Endothelial cell (in vitro differentiated cells): Measurements from ENCODE around the gene DHRSX. TPM values are rescaled to one million over a fixed set of nuclear protein-coding genes. Genes with fewer than 3 reads are reported as not detected.

Experiments used
- DNase-seq: peaks from one replicate; pipeline ENCODE4 v3.0.0; 2021; ENCODE audit warnings: low spot score
- H3K27ac Mint-ChIP-seq: one replicate; pipeline ENCODE4 v1.8.0; 2021; ENCODE audit warnings: mixed read lengths, inconsistent platforms; ENCODE audit not compliant: unreplicated experiment
- H3K27me3 Mint-ChIP-seq: one replicate; pipeline ENCODE4 v1.8.0; 2021; ENCODE audit warnings: mild to moderate bottlenecking, moderate library complexity, mixed read lengths, inconsistent platforms; ENCODE audit not compliant: unreplicated experiment
- H3K36me3 Mint-ChIP-seq: one replicate; pipeline ENCODE4 v1.8.0; 2021; ENCODE audit warnings: mild to moderate bottlenecking, low read depth, mixed read lengths, inconsistent platforms; ENCODE audit not compliant: unreplicated experiment
- H3K4me1 Mint-ChIP-seq: one replicate; pipeline ENCODE4 v1.8.0; 2021; ENCODE audit warnings: mild to moderate bottlenecking, mixed read lengths, inconsistent platforms; ENCODE audit not compliant: unreplicated experiment
- H3K4me3 Mint-ChIP-seq: one replicate; pipeline ENCODE4 v1.8.0; 2021; ENCODE audit warnings: mild to moderate bottlenecking, mixed read lengths, inconsistent platforms; ENCODE audit not compliant: unreplicated experiment
- H3K9me3 Mint-ChIP-seq: one replicate; pipeline ENCODE4 v1.8.0; 2021; ENCODE audit warnings: mixed read lengths, inconsistent platforms; ENCODE audit not compliant: unreplicated experiment
- total RNA-seq: library from RNA; stranded (reverse); fragmentation: NEBNext Ultra II Directional; extraction: Animal tissue kit (Norgen Biotek cat#: 25700); gene quantifications from one replicate; pipeline ENCODE4 v1.2.1, GENCODE V29; 2021; ENCODE audit not compliant: unreplicated experiment
- TF ChIP-seq, protein P1 (sequence below): fragments of 200-600 bp; sonication (generic); IDR thresholded peaks from one replicate; pipeline ENCODE4 v1.5.0; 2021; ENCODE audit warnings: antibody characterized with exemption; ENCODE audit not compliant: unreplicated experiment

DHRSX gene
- total RNA-seq, 1 donor from 2014 or later = 22.2 TPM

DNA sequence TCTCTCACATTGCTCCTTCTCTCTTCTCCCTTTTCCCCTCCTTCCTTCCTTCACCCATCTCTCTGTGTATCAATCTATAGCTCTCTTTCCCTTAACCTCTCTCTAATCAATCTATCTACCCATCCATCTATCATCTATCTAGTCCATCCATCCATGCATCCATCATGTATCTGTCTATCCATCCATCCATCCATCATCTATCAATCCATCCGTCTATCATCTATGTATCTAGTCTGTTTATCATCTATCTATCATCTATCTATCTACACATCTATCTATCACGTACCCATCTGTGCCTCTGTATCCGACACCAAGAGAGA, 307.5 kb downstream of the DHRSX start:
- TF ChIP-seq, protein P1, sequence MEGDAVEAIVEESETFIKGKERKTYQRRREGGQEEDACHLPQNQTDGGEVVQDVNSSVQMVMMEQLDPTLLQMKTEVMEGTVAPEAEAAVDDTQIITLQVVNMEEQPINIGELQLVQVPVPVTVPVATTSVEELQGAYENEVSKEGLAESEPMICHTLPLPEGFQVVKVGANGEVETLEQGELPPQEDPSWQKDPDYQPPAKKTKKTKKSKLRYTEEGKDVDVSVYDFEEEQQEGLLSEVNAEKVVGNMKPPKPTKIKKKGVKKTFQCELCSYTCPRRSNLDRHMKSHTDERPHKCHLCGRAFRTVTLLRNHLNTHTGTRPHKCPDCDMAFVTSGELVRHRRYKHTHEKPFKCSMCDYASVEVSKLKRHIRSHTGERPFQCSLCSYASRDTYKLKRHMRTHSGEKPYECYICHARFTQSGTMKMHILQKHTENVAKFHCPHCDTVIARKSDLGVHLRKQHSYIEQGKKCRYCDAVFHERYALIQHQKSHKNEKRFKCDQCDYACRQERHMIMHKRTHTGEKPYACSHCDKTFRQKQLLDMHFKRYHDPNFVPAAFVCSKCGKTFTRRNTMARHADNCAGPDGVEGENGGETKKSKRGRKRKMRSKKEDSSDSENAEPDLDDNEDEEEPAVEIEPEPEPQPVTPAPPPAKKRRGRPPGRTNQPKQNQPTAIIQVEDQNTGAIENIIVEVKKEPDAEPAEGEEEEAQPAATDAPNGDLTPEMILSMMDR = no peak
- H3K27me3 Mint-ChIP-seq = no peaks in the 10 kb centered on the region
- no peak for DNase-seq
- H3K27ac Mint-ChIP-seq = no peak overlapping the region
- H3K4me3 Mint-ChIP-seq = no peak overlapping the region
- peaks cover 3% of the 10 kb centered on the region for H3K36me3 Mint-ChIP-seq
- no peaks in the 10 kb centered on the region for H3K4me1 Mint-ChIP-seq
- H3K9me3 Mint-ChIP-seq = peaks cover 11% of the 10 kb centered on the region

DNA sequence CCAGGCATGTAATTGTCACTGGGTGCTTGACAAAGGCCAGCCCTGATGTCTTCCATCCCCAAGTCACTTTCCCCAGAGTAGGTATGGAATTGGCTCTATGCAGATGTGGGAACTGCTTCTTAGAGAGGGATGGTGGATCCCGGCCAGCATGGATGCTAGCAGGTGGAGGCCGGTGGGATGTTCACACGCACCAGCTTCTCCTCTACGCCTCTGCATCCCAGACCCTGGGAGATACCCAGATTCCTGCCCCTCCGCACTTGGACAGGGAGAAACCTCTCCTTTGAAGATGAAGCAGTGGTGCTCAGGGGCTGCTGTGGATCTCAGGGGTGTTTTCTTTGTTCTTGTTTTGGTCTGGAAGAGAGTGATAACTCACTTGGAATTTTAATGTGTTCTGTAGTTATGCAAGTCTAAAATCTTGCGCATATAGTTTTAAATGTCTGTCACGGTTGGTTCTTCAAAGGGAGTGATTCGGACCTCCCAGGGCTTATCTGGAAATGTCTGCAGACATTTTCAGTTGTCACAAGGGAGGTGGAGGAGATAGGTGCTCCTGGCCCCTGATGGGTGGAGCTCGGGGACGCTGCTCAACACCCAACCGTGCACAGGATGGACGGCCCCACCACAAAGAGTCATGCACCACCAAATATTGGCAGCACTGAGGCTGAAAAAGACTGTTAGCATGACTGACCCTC, 308.0 kb downstream of the DHRSX start:
- no peak overlapping the region for H3K27ac Mint-ChIP-seq
- TF ChIP-seq, protein P1 = no peak
- DNase-seq = no peak

DNA sequence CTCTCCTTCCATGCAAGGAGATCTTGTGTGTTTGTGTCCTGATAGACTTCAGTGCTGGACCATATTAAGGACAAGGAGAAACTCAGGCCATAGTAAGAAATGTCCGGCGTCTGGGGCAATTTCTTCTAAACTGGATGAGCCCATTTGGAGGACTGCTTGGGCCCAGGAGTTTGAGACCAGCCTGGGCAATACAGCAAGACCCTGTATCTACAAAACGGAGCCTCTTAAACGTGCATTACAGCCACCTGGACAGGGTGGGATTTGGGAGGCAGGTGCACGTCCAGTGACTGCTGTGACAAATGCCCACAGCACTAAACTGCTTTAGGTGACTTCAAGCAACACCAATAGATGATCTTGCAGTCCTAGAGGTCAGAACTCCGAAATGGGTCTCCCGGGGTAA, 311.9 kb downstream of the DHRSX start:
- Mint-ChIP-seq H3K27ac (no peak overlapping the region), H3K9me3 (peaks cover 18% of the 10 kb centered on the region), H3K4me3 (no peak overlapping the region), H3K4me1 (no peaks in the 10 kb centered on the region), H3K27me3 (no peaks in the 10 kb centered on the region), H3K36me3 (peaks cover 8% of the 10 kb centered on the region)
- DNase-seq = no peak
- TF ChIP-seq, protein P1 = no peak

More for the DNA sequence above, 308.0 kb downstream of the DHRSX start:
- H3K4me3 Mint-ChIP-seq = no peak overlapping the region
- no peaks in the 10 kb centered on the region for H3K27me3 Mint-ChIP-seq
- H3K36me3 Mint-ChIP-seq = peaks cover 5% of the 10 kb centered on the region
- H3K9me3 Mint-ChIP-seq = peaks cover 16% of the 10 kb centered on the region
- no peaks in the 10 kb centered on the region for H3K4me1 Mint-ChIP-seq

DNA sequence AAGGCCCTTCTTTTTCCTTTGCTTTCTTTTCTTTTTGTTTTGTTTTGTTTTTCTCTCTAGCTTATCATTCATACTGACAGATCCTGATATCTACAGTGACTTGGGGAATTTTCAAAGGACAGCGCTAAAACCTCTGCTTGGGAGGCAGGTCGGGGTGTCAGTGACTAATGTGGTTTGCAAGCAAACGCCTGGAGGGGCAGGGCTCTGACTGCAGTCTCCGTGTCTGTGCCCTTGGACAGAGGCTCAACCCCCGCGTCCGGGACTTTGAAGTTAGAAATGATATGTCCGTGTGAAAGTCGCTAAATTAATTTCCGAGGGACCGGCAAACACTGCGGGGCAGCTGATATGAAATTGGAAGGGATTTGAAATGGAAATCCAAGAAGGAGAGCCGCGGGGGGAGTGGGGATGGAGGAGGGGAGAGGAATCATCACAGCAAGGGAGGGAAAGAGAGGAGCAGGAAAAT, 312.4 kb downstream of the DHRSX start:
- H3K9me3 Mint-ChIP-seq = peaks cover 14% of the 10 kb centered on the region
- H3K27ac Mint-ChIP-seq = no peak overlapping the region
- peaks cover 8% of the 10 kb centered on the region for H3K36me3 Mint-ChIP-seq
- TF ChIP-seq, protein P1 = no peak
- H3K4me3 Mint-ChIP-seq = no peak overlapping the region
- no peaks in the 10 kb centered on the region for H3K4me1 Mint-ChIP-seq
- DNase-seq = no peak
- H3K27me3 Mint-ChIP-seq = no peaks in the 10 kb centered on the region

DNA sequence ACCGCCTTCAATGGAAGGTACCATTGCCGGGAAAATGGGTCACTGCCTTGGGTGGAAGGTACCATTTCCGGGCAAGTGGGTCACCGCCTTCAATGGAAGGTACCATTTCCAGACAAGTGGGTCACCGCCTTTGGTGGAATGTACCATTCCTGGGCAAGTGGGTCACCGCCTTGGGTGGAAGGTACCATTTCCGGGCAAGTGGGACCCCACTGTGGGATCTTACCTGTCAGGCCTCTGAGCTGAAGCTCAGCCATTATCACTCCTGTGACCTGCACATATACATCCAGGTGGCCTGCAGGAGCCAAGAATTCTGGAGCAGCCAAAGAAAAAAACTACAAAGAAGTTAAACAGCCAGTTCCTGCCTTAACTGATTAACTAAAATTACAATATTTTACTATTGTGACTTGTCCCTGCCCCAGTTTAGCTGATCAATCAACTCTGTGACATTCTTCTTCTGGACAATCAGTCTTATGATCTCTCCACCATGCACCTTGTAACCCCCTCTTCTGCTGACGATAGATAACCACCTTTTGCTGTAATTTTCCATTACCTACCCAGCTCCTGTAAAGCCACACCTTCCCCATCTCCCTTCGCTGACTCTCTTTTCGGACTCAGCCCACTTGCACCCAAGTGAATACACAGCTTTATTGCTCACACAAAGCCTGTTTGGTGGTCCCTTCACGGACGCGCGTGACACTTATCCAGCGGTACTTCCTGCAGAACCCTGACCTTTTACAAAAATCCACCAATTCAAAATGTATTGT, 313.2 kb downstream of the DHRSX start:
- Mint-ChIP-seq H3K27me3 (peaks cover 2% of the 10 kb centered on the region), H3K9me3 (peaks cover 11% of the 10 kb centered on the region), H3K36me3 (peaks cover 5% of the 10 kb centered on the region), H3K27ac (no peak overlapping the region), H3K4me1 (peaks cover 2% of the 10 kb centered on the region), H3K4me3 (no peak overlapping the region)
- no peak for DNase-seq
- TF ChIP-seq, protein P1 = no peak
